Pancreas (tissue), 10 donors: Measurements from ENCODE around the gene TAX1BP3. TPM values are rescaled to one million over a fixed set of nuclear protein-coding genes. Genes with fewer than 3 reads are reported as not detected.
A peak's percentile ranks its signal among the peaks of the same experiment; 100 is the strongest.

Source experiments
- ATAC-seq, 4 donors: fragments of 200-7000 bp; cut with Tn5 transposase; one replicate each; pipeline versions ENCODE4 v1.8.0 to v1.9.1; 2020; ENCODE audit warnings: mild to moderate bottlenecking in 4 of 4, moderate library complexity in 4 of 4
- DNase-seq, 6 donors: peaks; one replicate each; pipeline ENCODE4 v3.0.0-alpha.2; 2020
- FAIRE-seq: peaks from 2 replicates; lab custom pipeline; 2012; peaks lifted over from hg19 to GRCh38; lab: Jason Lieb, UNC
- H3K27ac ChIP-seq, 4 donors: fragments of 200-600 bp; sonication (generic); 1 replicate in 3 of 4; 2 replicates in 1 of 4; pipeline versions ENCODE4 v1.5.0 to v1.8.0; 2020
- H3K27me3 ChIP-seq, 4 donors: fragments of 200-600 bp; one replicate each; pipeline ENCODE4 v1.8.0; 2021
- H3K36me3 ChIP-seq, 3 donors: fragments of 200-600 bp; sonication (generic) in 1 of 3; one replicate each; pipeline versions ENCODE4 v1.5.0 to v1.8.0; 2020 to 2021
- H3K4me1 ChIP-seq, 3 donors: fragments of 200-600 bp; one replicate each; pipeline ENCODE4 v1.8.0; 2021
- H3K4me3 ChIP-seq, 4 donors: fragments of 200-600 bp; sonication (generic) in 2 of 4; one replicate each; pipeline versions ENCODE4 v1.5.0 to v1.8.0; 2020 to 2021
- H3K9me3 ChIP-seq, 4 donors: fragments of 200-600 bp; one replicate each; pipeline ENCODE4 v1.8.0; 2021
- WGBS, 2 donors: extraction: QIAGEN DNeasy Blood & Tissue Kit; methylation state at CpG; one replicate each; pipeline ENCODE4 v1.1.7; 2013; 5-methylcytosine and 5-hydroxymethylcytosine counted together
- intact Hi-C, 3 donors: fragments of 100-400 bp; cut with DNase I; formaldehyde crosslinking; loops; one replicate each; pipeline versions ENCODE4 v1.11.1 to v1.14.2; 2022
- polyA plus RNA-seq, 2 donors: library from polyadenylated mRNA; stranded (reverse); fragments of 200-250 nt; gene quantifications; one replicate each; pipeline ENCODE4 v1.2.3, GENCODE V29; 2013
- total RNA-seq, 6 donors: library from RNA; stranded (reverse); fragmentation: NEBNext Ultra II Directional in 4 of 6; extraction: Animal tissue kit (Norgen Biotek cat#: 25700) in 4 of 6; gene quantifications; one replicate each; pipeline versions ENCODE4 v1.2.1 to v1.2.4, GENCODE V29; 2021 to 2023
- TF ChIP-seq, protein P1 (sequence below), 4 donors: fragments of 200-600 bp; sonication (generic) in 3 of 4; IDR thresholded peaks; one replicate each; pipeline versions ENCODE4 v1.5.0 to v1.8.0; 2021; ENCODE audit warnings: antibody characterized with exemption in 4 of 4
- donor health status: healthy with polysubstance abuse.
- donor health status: DM: no; HTN: no; CAD: no; lungs with moderate emphysema.
- donor health status: DM: no; HTN: no; CAD: no.
- donor health status: control.
- donor health status: control.
- donor health status: Bipolar disorder and iron deficiency.
- donor health status: DM: yes; HTN: yes; CAD: no.
- donor health status: DM: no; HTN: no; CAD: no.
- donor health status: DM: no; HTN: no; CAD: no.
- donor health status: DM: yes; HTN: yes; CAD: no.

TAX1BP3 gene
- total and polyA plus RNA-seq, 8 donors, result 31.4 to 80.6 (median 47.6) TPM

DNA sequence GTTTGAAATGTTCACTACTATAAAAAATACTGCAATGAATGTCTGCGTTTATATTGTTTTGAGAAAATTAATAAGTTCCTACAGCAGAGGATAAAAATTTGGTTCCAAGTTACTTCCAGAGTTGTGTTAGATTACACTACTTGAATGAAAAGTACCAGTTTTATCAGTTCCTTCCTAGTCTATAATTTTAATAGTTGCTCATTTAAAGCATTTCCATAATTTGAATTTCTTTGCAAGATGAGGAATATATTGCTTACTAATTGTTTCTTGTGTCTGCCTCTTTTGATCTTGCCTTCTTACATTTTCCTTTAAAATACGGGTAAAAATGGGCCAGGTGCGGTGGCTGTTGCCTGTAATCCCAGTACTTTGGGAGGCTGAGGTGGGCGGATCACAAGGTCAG, 4.2 kb upstream of the TAX1BP3 start:
- Histone ChIP-seq H3K36me3 (no peaks in the 10 kb centered on the region), H3K27me3 (no peaks in the 10 kb centered on the region), H3K4me3 (no peak overlapping the region), H3K27ac (no peak overlapping the region), H3K4me1 (peaks cover 6 to 10% (median 9%) of the 10 kb centered on the region in 3 donors), H3K9me3 (no peaks in the 10 kb centered on the region)
- ATAC-seq (no peak), FAIRE-seq (no peak), DNase-seq (no peak)
- intact Hi-C loops, result no loop called here
- TF ChIP-seq, protein P1, sequence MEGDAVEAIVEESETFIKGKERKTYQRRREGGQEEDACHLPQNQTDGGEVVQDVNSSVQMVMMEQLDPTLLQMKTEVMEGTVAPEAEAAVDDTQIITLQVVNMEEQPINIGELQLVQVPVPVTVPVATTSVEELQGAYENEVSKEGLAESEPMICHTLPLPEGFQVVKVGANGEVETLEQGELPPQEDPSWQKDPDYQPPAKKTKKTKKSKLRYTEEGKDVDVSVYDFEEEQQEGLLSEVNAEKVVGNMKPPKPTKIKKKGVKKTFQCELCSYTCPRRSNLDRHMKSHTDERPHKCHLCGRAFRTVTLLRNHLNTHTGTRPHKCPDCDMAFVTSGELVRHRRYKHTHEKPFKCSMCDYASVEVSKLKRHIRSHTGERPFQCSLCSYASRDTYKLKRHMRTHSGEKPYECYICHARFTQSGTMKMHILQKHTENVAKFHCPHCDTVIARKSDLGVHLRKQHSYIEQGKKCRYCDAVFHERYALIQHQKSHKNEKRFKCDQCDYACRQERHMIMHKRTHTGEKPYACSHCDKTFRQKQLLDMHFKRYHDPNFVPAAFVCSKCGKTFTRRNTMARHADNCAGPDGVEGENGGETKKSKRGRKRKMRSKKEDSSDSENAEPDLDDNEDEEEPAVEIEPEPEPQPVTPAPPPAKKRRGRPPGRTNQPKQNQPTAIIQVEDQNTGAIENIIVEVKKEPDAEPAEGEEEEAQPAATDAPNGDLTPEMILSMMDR (IDR thresholded peaks at IDR 0.05), result no peak
- 95 to 98% methylated on average over 4 of the region's 4 CpGs for WGBS, 2 donors

DNA sequence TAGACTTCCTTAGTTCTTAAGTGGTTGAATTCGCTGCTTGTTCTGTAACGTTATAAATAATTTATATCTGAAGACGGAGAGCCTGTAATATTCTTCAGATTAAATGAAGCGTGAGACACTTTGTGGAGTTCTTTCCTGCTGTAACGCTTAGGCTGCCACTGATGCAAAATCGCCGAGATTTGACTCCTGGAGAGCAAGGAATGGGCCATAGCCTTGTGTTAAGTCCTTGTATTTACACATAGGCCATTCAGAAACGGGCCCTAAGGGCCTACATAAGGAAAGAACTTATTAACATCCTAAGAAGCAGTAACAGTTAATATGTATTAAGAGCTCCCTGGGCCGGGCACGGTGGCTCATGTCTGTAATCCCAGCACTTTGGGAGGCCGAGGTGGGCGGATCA, 1.2 kb upstream of the TAX1BP3 start:
- Histone ChIP-seq H3K27ac (no peak overlapping the region), H3K4me3 (peak overlapping the region; percentile 88 to 99 (median 92)), H3K4me1 (peaks cover 9 to 25% (median 12%) of the 10 kb centered on the region in 3 donors), H3K36me3 (peaks cover 0 to 2% (median 0%) of the 10 kb centered on the region in 3 donors), H3K9me3 (no peaks in the 10 kb centered on the region), H3K27me3 (no peaks in the 10 kb centered on the region)
- DNase-seq (no peak), ATAC-seq (no peak), FAIRE-seq (no peak)
- intact Hi-C loops, result no loop called here
- 30 to 39% methylated on average over 12 of the region's 12 CpGs for WGBS, 2 donors
- TF ChIP-seq, protein P1 (IDR thresholded peaks at IDR 0.05), result no peak

DNA sequence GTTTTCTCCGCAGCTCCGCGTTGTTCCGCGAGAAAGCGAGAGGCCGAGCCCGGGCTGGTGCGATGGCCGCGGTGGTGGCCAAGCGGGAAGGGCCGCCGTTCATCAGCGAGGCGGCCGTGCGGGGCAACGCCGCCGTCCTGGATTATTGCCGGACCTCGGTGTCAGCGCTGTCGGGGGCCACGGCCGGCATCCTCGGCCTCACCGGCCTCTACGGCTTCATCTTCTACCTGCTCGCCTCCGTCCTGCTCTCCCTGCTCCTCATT, 638 bp upstream of the TAX1BP3 start:
- WGBS, 2 donors, result 0% methylated on average over 15 to 32 of the region's 32 CpGs
- no peak for FAIRE-seq
- Histone ChIP-seq H3K36me3 (peaks cover 0 to 7% (median 0%) of the 10 kb centered on the region in 3 donors), H3K4me1 (peaks cover 9 to 25% (median 12%) of the 10 kb centered on the region in 3 donors), H3K4me3 (peak overlapping the region; percentile 88 to 99 (median 92)), H3K27me3 (no peaks in the 10 kb centered on the region), H3K9me3 (no peaks in the 10 kb centered on the region), H3K27ac (peak overlapping the region; percentile 94 to 99 (median 97))
- DNase-seq, result no peak
- intact Hi-C loops, result no loop called here
- TF ChIP-seq, protein P1 (IDR thresholded peaks at IDR 0.05), result no peak
- no peak for ATAC-seq

DNA sequence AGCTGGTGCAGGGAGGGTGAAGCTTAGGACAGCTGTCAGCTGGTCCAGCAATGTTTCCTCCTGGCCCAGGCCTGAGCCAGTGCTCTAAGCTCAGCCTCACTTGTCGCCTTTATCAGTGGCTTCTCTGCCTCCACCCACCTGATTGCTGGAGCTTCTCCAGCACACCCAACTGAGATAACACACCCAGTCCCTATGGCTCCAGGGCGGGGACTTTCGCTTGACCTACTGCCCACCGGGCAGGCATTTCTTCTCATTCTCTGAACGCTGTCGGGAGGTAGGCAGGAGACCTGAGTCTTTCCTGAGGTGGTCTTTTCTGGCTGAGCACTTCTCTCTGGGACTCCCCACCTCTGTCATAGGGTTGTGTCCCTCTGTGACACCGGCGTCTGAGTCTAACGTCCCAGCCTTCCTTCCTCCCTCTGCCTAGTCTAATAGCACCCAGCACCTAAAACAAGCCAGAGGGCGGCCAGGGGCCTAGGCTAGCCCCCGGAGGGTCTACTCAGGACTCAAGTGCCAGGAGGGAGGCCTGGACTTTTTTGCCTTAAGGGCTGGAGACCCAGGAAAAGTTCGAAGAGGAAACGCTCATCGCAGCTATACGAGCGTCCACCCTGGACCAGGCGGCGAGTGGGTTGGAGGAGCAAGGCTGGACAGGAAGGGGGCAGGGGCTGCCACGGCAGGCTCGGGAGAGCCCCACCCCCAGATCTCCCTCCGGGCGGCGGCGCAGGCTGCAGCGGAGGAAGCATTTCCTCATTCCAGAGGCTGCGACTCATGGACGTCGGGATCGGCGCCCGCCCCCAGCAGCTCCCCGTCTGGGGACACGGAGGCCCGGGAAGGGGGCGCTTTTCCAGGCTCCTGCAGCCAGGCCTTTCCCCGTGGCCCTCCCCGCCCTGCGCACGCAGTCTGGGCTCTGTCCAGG, 756 bp downstream of the TAX1BP3 start:
- TF ChIP-seq, protein P1 (IDR thresholded peaks at IDR 0.05), result no peak
- ATAC-seq, result peak; percentile 78 to 89 (median 82)
- peaks cover 9 to 25% (median 12%) of the 10 kb centered on the region in 3 donors for H3K4me1 ChIP-seq
- DNase-seq, result peak; percentile 85 to 94 (median 89)
- peak overlapping the region; percentile 88 to 99 (median 92) for H3K4me3 ChIP-seq
- peak overlapping the region; percentile 94 to 99 (median 97) for H3K27ac ChIP-seq
- no peaks in the 10 kb centered on the region for H3K27me3 ChIP-seq
- no peaks in the 10 kb centered on the region for H3K9me3 ChIP-seq
- WGBS, 2 donors, result 1% methylated on average over 32 to 39 of the region's 39 CpGs
- FAIRE-seq, result no peak
- peaks cover 0 to 14% (median 0%) of the 10 kb centered on the region in 3 donors for H3K36me3 ChIP-seq
- intact Hi-C loops, result no loop called here

DNA sequence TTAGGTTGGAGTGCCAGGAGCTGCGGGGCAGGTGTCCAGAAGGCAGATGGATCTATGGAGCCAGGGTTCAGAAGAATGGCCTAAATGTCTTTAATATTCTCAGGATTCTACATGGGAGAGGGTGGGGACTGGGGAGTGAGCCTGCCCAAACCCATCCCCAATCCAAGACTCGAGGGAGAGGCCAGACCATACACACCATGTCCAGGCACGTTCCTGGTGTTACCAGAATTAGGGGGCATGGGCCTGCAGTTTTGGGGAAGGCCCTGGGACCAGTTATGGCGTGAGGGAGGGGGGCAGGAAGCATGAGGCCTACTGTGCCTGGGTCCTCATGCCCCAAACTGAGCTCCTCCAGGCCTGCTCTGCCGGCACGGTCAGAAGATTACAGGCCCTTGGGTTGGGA, 1.9 kb downstream of the TAX1BP3 start:
- TF ChIP-seq, protein P1 (IDR thresholded peaks at IDR 0.05), result no peak
- Histone ChIP-seq H3K9me3 (no peaks in the 10 kb centered on the region), H3K4me3 (peak overlapping the region in 2 of 4 donors; percentile 88 to 92), H3K27ac (peak overlapping the region in 3 of 4 donors; percentile 94 to 99 (median 97)), H3K4me1 (peaks cover 9 to 25% (median 12%) of the 10 kb centered on the region in 3 donors), H3K36me3 (peaks cover 0 to 14% (median 0%) of the 10 kb centered on the region in 3 donors), H3K27me3 (no peaks in the 10 kb centered on the region)
- WGBS, 2 donors, result 67 to 74% methylated on average over 6 of the region's 6 CpGs
- intact Hi-C loops, result no loop called here
- DNase-seq, result no peak
- FAIRE-seq, result no peak
- ATAC-seq, result no peak
